Neuronal stem cell (in vitro differentiated cells): ENCODE results near the gene NOL4L.
A peak's percentile ranks its signal among the peaks of the same experiment; 100 is the strongest.

Source experiments
- DNase-seq: peaks from one replicate; pipeline ENCODE4 v3.0.0-alpha.2; 2013; ENCODE audit warnings: low spot score
- H2AFZ ChIP-seq: one replicate; pipeline ENCODE4 v1.6.1; 2013; ENCODE audit warnings: mild to moderate bottlenecking, low read length, inconsistent platforms
- H2AK5ac ChIP-seq: 2 replicates; pipeline ENCODE4 v1.6.1; 2013; ENCODE audit warnings: low read depth, mild to moderate bottlenecking, inconsistent platforms, low read length, moderate library complexity, mixed read lengths
- H2BK120ac ChIP-seq: 2 replicates; pipeline ENCODE4 v1.6.1; 2013; ENCODE audit warnings: low read depth, mild to moderate bottlenecking, inconsistent platforms, low read length, moderate library complexity, mixed read lengths
- H2BK12ac ChIP-seq: one replicate; pipeline ENCODE4 v1.6.1; 2013; ENCODE audit warnings: low read length, inconsistent platforms
- H2BK15ac ChIP-seq: 2 replicates; pipeline ENCODE4 v1.6.1; 2013; ENCODE audit warnings: mild to moderate bottlenecking, low read length, inconsistent platforms, mixed read lengths
- H2BK5ac ChIP-seq: one replicate; pipeline ENCODE4 v1.6.1; 2013; ENCODE audit warnings: inconsistent platforms, mild to moderate bottlenecking, low read length, moderate library complexity
- H3K14ac ChIP-seq: one replicate; pipeline ENCODE4 v1.6.1; 2013; ENCODE audit warnings: low read length, inconsistent platforms
- H3K18ac ChIP-seq: 2 replicates; pipeline ENCODE4 v1.6.1; 2013; ENCODE audit warnings: low read length, inconsistent platforms
- H3K23ac ChIP-seq: 2 replicates; pipeline ENCODE4 v1.6.1; 2013; ENCODE audit warnings: low read depth, mild to moderate bottlenecking, mixed read lengths, low read length, inconsistent platforms; ENCODE audit not compliant: poor library complexity
- H3K27ac ChIP-seq: replicated peaks from 3 replicates; pipeline ENCODE4 v1.5.1; 2013; ENCODE audit warnings: low read length, inconsistent platforms
- H3K27me3 ChIP-seq, 3 experiments: 2 replicates each; pipeline ENCODE4 v1.6.1; 2013; ENCODE audit warnings: low read length in 3 of 3, mild to moderate bottlenecking in 2 of 3, inconsistent platforms in 1 of 3, low read depth in 1 of 3, mixed read lengths in 1 of 3, moderate library complexity in 1 of 3; ENCODE audit not compliant: control insufficient read depth in 3 of 3, insufficient read depth in 3 of 3
- H3K36me3 ChIP-seq, 2 donors: replicated peaks in 1 of 2; 2 replicates each; pipeline ENCODE4 v1.6.1; 2013; ENCODE audit warnings: low read length in 2 of 2; ENCODE audit not compliant: control insufficient read depth in 2 of 2, insufficient read depth in 2 of 2
- H3K4ac ChIP-seq: 2 replicates; pipeline ENCODE4 v1.6.1; 2013; ENCODE audit warnings: inconsistent platforms, mild to moderate bottlenecking, low read length, moderate library complexity
- H3K4me1 ChIP-seq, 2 donors: 1 replicate in 1 of 2; 2 replicates in 1 of 2; pipeline ENCODE4 v1.6.1; 2013; ENCODE audit warnings: low read length in 2 of 2, low read depth in 1 of 2; ENCODE audit not compliant: control insufficient read depth in 2 of 2, insufficient read depth in 1 of 2
- H3K4me2 ChIP-seq: one replicate; pipeline ENCODE4 v1.6.1; 2013; ENCODE audit warnings: mild to moderate bottlenecking, low read length, inconsistent platforms; ENCODE audit not compliant: insufficient read depth, poor library complexity, severe bottlenecking
- H3K4me3 ChIP-seq, 2 donors: 2 replicates each; pipeline ENCODE4 v1.5.1; 2013; ENCODE audit warnings: low read length in 2 of 2, mild to moderate bottlenecking in 2 of 2, inconsistent platforms in 1 of 2, moderate library complexity in 1 of 2
- H3K79me1 ChIP-seq: one replicate; pipeline ENCODE4 v1.6.1; 2013; ENCODE audit warnings: low read depth, mild to moderate bottlenecking, inconsistent platforms, low read length, moderate library complexity
- H3K9ac ChIP-seq: one replicate; pipeline ENCODE4 v1.6.1; 2013; ENCODE audit warnings: mild to moderate bottlenecking, low read depth, low read length, inconsistent platforms; ENCODE audit not compliant: poor library complexity
- H3K9me3 ChIP-seq, 2 donors: replicated peaks in 1 of 2; 2 replicates each; pipeline versions ENCODE3 to v1.6.1; 2013; ENCODE audit warnings: low read length in 2 of 2, mild to moderate bottlenecking in 2 of 2, inconsistent platforms in 1 of 2, low read depth in 1 of 2, mixed read lengths in 1 of 2, moderate library complexity in 1 of 2; ENCODE audit not compliant: control insufficient read depth in 2 of 2, insufficient read depth in 1 of 2
- H4K8ac ChIP-seq: one replicate; pipeline ENCODE4 v1.6.1; 2013; ENCODE audit warnings: low read depth, mild to moderate bottlenecking, inconsistent platforms, low read length, moderate library complexity
- H4K91ac ChIP-seq: one replicate; pipeline ENCODE4 v1.6.1; 2013; ENCODE audit warnings: low read length, low read depth, mild to moderate bottlenecking, inconsistent platforms; ENCODE audit not compliant: poor library complexity
- WGBS, 2 donors: extraction: QIAGEN DNeasy Blood & Tissue Kit; methylation state at CpG; one replicate each; pipeline ENCODE4 v1.1.7; 2013; ENCODE audit warnings: missing lambda C conversion rate in 2 of 2, mixed read lengths in 1 of 2; ENCODE audit not compliant: insufficient read length in 2 of 2, insufficient replicate concordance in 1 of 2; ENCODE audit errors: extremely low coverage in 2 of 2; 5-methylcytosine and 5-hydroxymethylcytosine counted together

The NOL4L gene

GRCh38 chr20:32557319-32557718 lies 27.8 kb downstream of the NOL4L start:
- Histone ChIP-seq H4K8ac (no peak overlapping the region), H3K79me1 (no peaks in the 10 kb centered on the region), H3K14ac (no peak overlapping the region), H3K18ac (no peak overlapping the region), H3K9ac (no peak overlapping the region), H2BK12ac (no peak overlapping the region), H3K9me3 (no peaks in the 10 kb centered on the region), H3K36me3 (no peaks in the 10 kb centered on the region), H2BK15ac (no peak overlapping the region), H3K27me3 (no peaks in the 10 kb centered on the region), H3K4ac (no peak overlapping the region), H4K91ac (no peak overlapping the region), H2BK5ac (no peak overlapping the region), H3K4me2 (no peak overlapping the region), H3K4me1 (peaks cover 30 to 32% of the 10 kb centered on the region in 2 donors), H2AFZ (no peak overlapping the region), H3K4me3 (no peak overlapping the region), H3K23ac (no peak overlapping the region), H2AK5ac (no peak overlapping the region), H3K27ac (no peak overlapping the region), H2BK120ac (no peak overlapping the region)
- WGBS, 2 donors = no CpG with 5 or more reads among the region's 5 CpGs
- DNase-seq = no peak

- Histone ChIP-seq H2BK5ac (no peak overlapping the region), H3K9ac (no peak overlapping the region), H3K4ac (no peak overlapping the region), H3K23ac (no peak overlapping the region), H3K79me1 (no peaks in the 10 kb centered on the region), H3K4me3 (no peak overlapping the region), H3K36me3 (no peaks in the 10 kb centered on the region), H3K18ac (peak overlapping the region; percentile 8), H2AK5ac (peak overlapping the region; percentile 1), H3K27me3 (no peaks in the 10 kb centered on the region), H2BK15ac (peak overlapping the region; percentile 29), H2BK12ac (no peak overlapping the region), H3K9me3 (no peaks in the 10 kb centered on the region), H4K8ac (no peak overlapping the region), H3K14ac (no peak overlapping the region), H3K27ac (no peak overlapping the region), H2BK120ac (no peak overlapping the region), H3K4me2 (no peak overlapping the region), H4K91ac (no peak overlapping the region), H2AFZ (no peak overlapping the region), H3K4me1 (peaks cover 24 to 25% of the 10 kb centered on the region in 2 donors)
- no CpG with 5 or more reads among the region's 20 CpGs for WGBS, 2 donors
- no peak for DNase-seq
Observed at GRCh38 chr20:32556312-32557184, 28.6 kb downstream of the NOL4L start.

GRCh38 chr20:32555584-32555983 lies 29.5 kb downstream of the NOL4L start:
- H3K4me1 ChIP-seq = peaks cover 16% of the 10 kb centered on the region in 2 donors

GRCh38 chr20:32554965-32555289 lies 30.2 kb downstream of the NOL4L start:
- Histone ChIP-seq H3K9me3 (peaks cover 0 to 2% of the 10 kb centered on the region in 2 donors), H3K23ac (peak overlapping the region; percentile 56), H3K4me1 (peaks cover 12 to 14% of the 10 kb centered on the region in 2 donors), H3K18ac (peak overlapping the region; percentile 11), H3K27ac (no peak overlapping the region), H3K4ac (no peak overlapping the region), H2BK15ac (peak overlapping the region; percentile 24), H2BK5ac (no peak overlapping the region), H3K36me3 (no peaks in the 10 kb centered on the region), H3K4me2 (no peak overlapping the region), H2AK5ac (no peak overlapping the region), H3K4me3 (no peak overlapping the region), H2BK12ac (no peak overlapping the region), H3K79me1 (no peaks in the 10 kb centered on the region), H3K9ac (no peak overlapping the region), H4K91ac (no peak overlapping the region), H3K27me3 (no peaks in the 10 kb centered on the region), H2AFZ (no peak overlapping the region), H4K8ac (no peak overlapping the region), H2BK120ac (no peak overlapping the region), H3K14ac (no peak overlapping the region)
- WGBS, 2 donors = no CpG with 5 or more reads among the region's 3 CpGs
- DNase-seq = no peak

More at GRCh38 chr20:32555584-32555983, 29.5 kb downstream of the NOL4L start:
- H3K27me3 ChIP-seq = no peaks in the 10 kb centered on the region
- H2BK120ac ChIP-seq = no peak overlapping the region
- H3K18ac ChIP-seq = no peak overlapping the region
- H2BK5ac ChIP-seq = no peak overlapping the region
- H2AFZ ChIP-seq = no peak overlapping the region
- no peak overlapping the region for H2AK5ac ChIP-seq
- H3K4me3 ChIP-seq = no peak overlapping the region
- no peak overlapping the region for H2BK12ac ChIP-seq
- no CpG with 5 or more reads among the region's 8 CpGs for WGBS, 2 donors
- H3K14ac ChIP-seq = no peak overlapping the region
- no peaks in the 10 kb centered on the region for H3K79me1 ChIP-seq
- H3K9me3 ChIP-seq = no peaks in the 10 kb centered on the region
- no peak overlapping the region for H3K27ac ChIP-seq
- H3K23ac ChIP-seq = peak overlapping the region; percentile 11
- no peak for DNase-seq
- no peak overlapping the region for H3K4ac ChIP-seq
- no peak overlapping the region for H2BK15ac ChIP-seq
- H3K4me2 ChIP-seq = no peak overlapping the region
- no peaks in the 10 kb centered on the region for H3K36me3 ChIP-seq
- H3K9ac ChIP-seq = no peak overlapping the region
- no peak overlapping the region for H4K8ac ChIP-seq
- no peak overlapping the region for H4K91ac ChIP-seq
